Myocyte (in vitro differentiated cells): Measurements from ENCODE around the gene TRA2B. TPM values are rescaled to one million over a fixed set of nuclear protein-coding genes. Genes with fewer than 3 reads are reported as not detected.
A peak's percentile ranks its signal among the peaks of the same experiment; 100 is the strongest.

Source experiments
- DNase-seq: peaks from one replicate; pipeline ENCODE4 v3.0.0-alpha.2; 2012; ENCODE audit warnings: low read depth
- total RNA-seq: library from RNA; depleted of rRNA; stranded (reverse); fragments of >200 nt; gene quantifications from 2 replicates; pipeline ENCODE4 v1.2.3, GENCODE V29; 2014

TRA2B gene
- total RNA-seq, 1 donor from 2014 or later: 114 TPM

DNA sequence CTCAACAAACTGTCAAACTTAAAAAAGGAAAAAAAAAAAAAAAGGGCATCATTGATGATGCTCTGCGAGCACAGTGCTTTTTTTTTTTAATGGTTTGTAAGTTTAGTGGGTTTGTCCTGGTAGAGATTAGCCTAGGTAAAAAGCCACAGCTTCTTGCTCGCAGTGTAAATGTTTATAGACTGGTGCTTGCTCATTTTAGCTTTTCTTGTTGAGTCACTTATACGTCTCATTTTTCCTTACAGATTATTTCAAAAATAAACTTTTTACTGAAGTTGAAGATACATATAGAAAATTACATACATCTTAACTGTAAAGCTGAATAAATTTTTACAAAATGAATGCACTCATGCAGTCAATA is 16.5 kb upstream of the TRA2B start:
- no peak for DNase-seq

DNA sequence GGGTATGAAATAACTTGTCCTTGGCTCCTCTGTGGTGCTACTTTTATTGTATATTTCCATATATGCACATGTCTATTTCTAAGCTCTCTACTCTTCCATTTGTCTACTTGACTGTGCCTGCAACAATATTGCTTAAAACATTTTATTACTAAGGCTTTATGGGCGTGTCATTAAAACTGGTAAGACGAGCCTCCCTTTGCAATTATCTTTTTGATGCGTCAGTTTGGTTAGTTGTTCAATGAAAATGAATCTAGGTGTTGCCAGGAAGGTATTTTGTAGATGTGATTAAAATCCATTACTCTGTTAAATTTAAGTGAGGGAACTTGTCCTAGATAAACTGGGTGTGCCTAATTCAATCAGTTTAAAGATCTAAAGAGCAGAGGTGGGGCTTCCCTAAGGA is 12.9 kb upstream of the TRA2B start:
- DNase-seq: no peak

DNA sequence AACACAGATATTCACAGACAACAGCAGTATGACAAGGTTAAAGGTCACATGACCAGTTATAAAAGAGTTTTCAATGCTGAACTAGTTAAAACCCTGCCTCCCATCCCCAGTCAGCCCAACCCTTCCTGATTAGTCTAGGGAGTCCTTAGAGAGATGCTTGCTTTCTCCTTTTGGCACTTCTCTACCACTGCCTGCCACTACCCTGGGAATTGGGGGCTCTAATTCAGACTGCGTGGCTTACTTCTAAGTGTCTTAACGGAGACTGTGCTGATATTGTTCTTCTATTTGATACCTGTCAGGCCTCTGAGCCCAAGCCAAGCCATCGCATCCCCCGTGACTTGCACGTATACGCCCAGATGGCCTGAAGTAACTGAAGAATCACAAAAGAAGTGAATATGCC is 11.7 kb upstream of the TRA2B start:
- no peak for DNase-seq

- no peak for DNase-seq
These were observed 10.5 kb upstream of the TRA2B start for GRCh38 chr3:185948292-185948691.

- no peak for DNase-seq
These were observed 5.9 kb upstream of the TRA2B start for GRCh38 chr3:185943760-185944106.

- DNase-seq: peak; percentile 81
These were observed 5.3 kb upstream of the TRA2B start for GRCh38 chr3:185942907-185943759.

DNA sequence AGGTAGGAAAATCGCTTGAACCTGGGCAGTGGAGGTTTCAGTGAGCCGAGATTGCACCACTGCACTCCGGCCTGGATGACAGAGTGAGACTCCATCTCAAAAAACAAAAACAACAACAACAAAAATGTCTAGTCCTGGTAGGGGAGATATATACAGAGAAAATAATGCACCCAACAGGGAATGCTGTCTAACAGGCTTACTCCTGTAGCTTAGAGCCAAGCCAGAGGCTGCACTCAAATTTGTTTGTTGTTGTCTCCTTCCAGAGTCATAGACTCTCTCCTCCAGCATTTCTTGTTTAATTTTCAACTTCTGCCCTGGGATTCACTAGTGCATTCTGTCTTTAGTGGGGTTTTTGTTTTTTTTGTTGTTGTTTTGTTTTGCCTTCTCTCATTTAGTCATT is 4.6 kb upstream of the TRA2B start:
- DNase-seq: no peak

- no peak for DNase-seq
These were observed 3.1 kb upstream of the TRA2B start for GRCh38 chr3:185940951-185941350.

GRCh38 chr3:185939721-185940120 is 1.9 kb upstream of the TRA2B start:
- no peak for DNase-seq

- peak; percentile 90 for DNase-seq
These were observed 763 bp downstream of the TRA2B start for GRCh38 chr3:185936814-185937688.

GRCh38 chr3:185936273-185936629 is 1.6 kb downstream of the TRA2B start:
- no peak for DNase-seq

GRCh38 chr3:185935465-185936272 is 2.1 kb downstream of the TRA2B start:
- no peak for DNase-seq

GRCh38 chr3:185934767-185935464 is 2.9 kb downstream of the TRA2B start:
- no peak for DNase-seq

DNA sequence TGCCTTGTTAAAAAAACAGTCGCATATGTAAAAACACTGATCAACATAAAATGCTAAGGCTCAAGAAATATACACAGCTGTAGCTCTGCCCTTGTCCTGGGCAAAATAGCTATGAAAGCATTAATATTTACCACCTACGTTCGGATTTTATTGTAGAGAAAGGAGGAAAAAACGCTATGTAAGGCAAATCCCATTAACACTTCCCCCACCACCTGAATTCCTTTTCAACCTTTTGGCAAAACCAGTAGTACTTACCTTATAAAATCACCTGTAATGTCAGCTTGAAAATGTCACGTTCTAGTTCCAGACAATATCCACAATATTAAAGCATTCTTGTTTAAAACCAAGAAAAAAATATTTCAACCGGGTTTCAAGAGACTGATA is 3.6 kb downstream of the TRA2B start:
- DNase-seq: no peak

DNA sequence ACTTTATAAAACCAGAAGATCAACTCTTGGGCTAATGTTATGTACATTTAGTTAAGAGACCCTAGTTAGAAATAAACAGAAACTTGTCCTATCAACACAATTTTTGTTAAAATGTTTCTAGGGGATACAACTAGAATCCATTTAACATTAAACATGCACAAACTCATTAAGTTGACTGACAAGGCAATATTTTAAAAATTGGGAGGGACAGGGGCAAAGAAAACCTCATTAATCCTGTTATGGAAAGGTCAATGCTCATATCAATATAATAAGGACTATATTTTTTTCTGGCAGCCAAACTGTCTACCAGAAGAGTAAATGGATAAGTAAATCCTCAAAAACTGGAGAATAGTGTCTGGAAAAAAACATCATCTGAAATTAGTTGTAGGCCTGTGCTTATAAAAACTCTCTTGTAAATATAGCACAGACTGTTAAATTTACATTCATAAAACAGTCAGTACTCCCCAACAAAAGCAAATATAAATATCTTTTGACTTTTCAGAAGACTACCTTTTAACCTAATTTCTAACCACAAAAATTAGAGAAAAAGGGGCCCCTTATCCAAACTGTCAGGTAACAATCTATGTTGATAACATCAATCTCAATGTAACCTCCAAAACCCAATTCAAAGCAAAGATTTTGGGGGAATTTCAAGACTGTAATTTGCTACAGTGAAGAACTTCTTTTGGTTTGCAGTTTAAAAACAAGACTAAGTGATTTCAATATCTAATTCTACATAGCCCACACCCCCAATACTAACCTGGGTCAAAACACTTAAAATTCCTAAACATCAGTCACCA is 4.2 kb downstream of the TRA2B start:
- no peak for DNase-seq

GRCh38 chr3:185931777-185932612 is 5.8 kb downstream of the TRA2B start:
- no peak for DNase-seq

- peak; percentile 78 for DNase-seq
These were observed 7.3 kb downstream of the TRA2B start for GRCh38 chr3:185930393-185931107.
